B cell (primary cell): ENCODE data around the gene MRPS2. TPM values are rescaled to one million over a fixed set of nuclear protein-coding genes. Genes with fewer than 3 reads are reported as not detected.
"Not testable (repeated sequence)": the region's sequence is repeated elsewhere in the genome, so short reads cannot be mapped to it uniquely, and the experiment has no call there.

Experiments used
- ATAC-seq: fragments of 200-7000 bp; cut with Tn5 transposase; one replicate; pipeline ENCODE4 v1.10.0; 2021; ENCODE audit warnings: low read depth, mild to moderate bottlenecking, moderate number of reproducible peaks, moderate library complexity
- CTCF ChIA-PET: fragments of 350-600 bp; sonication (Branson Sonifier 250); formaldehyde crosslinking; loops from one replicate; lab custom pipeline; 2021; ENCODE audit warnings: antibody characterized with exemption, inconsistent platforms; lab: Charles Lee
- POLR2A ChIA-PET: fragments of 350-600 bp; sonication (Branson Sonifier 250); formaldehyde crosslinking; loops from one replicate; lab custom pipeline; 2021; ENCODE audit warnings: antibody characterized with exemption; lab: Charles Lee
- DNase-seq: peaks from one replicate; pipeline ENCODE4 v3.0.0; 2013
- H2AFZ ChIP-seq: 2 replicates; pipeline ENCODE4 v1.6.1; 2012; ENCODE audit warnings: mild to moderate bottlenecking, low read depth, low read length; ENCODE audit not compliant: insufficient read depth, poor library complexity, severe bottlenecking
- H3K27ac ChIP-seq, 2 donors: 1 replicate in 1 of 2; 2 replicates in 1 of 2; pipeline ENCODE4 v1.5.1; 2012 to 2013; ENCODE audit warnings: low read length in 2 of 2, mild to moderate bottlenecking in 2 of 2, moderate library complexity in 1 of 2
- H3K27me3 ChIP-seq, 4 experiments: fragments of 200-600 bp in 1 of 4; sonication (generic) in 1 of 4; replicated peaks in 1 of 4; 1 replicate in 2 of 4; 2 replicates in 2 of 4; pipeline versions ENCODE4 v1.6.1 to v1.7.0; 2013 to 2016; ENCODE audit warnings: low read length in 3 of 4, mild to moderate bottlenecking in 2 of 4, mixed read lengths in 1 of 4, moderate library complexity in 1 of 4; ENCODE audit not compliant: insufficient read depth in 4 of 4, control insufficient read depth in 3 of 4; ENCODE audit errors: control extremely low read depth in 1 of 4
- H3K36me3 ChIP-seq, 2 experiments: replicated peaks in 1 of 2; 1 replicate in 1 of 2; 2 replicates in 1 of 2; pipeline versions ENCODE4 v1.6.1 to v1.7.1; 2013; ENCODE audit warnings: low read length in 1 of 2; ENCODE audit not compliant: insufficient read depth in 2 of 2, control insufficient read depth in 1 of 2; ENCODE audit errors: control extremely low read depth in 1 of 2, extremely low read depth in 1 of 2
- H3K4me1 ChIP-seq, 2 donors: fragments of 200-600 bp in 1 of 2; sonication (generic) in 1 of 2; 1 replicate in 1 of 2; 2 replicates in 1 of 2; pipeline versions ENCODE4 v1.5.1 to v1.6.1; 2013 to 2017; ENCODE audit warnings: low read length in 2 of 2; ENCODE audit not compliant: control insufficient read depth in 2 of 2, insufficient read depth in 2 of 2
- H3K4me2 ChIP-seq: replicated peaks from 2 replicates; pipeline ENCODE3; 2012; ENCODE audit warnings: mild to moderate bottlenecking, low read depth, low read length; ENCODE audit not compliant: poor library complexity, severe bottlenecking
- H3K4me3 ChIP-seq, 5 experiments: fragments of 200-600 bp in 1 of 5; sonication (generic) in 1 of 5; 1 replicate in 3 of 5; 2 replicates in 2 of 5; pipeline versions ENCODE4 v1.5.1 to v1.7.0; 2011 to 2016; ENCODE audit warnings: low read length in 4 of 5, mild to moderate bottlenecking in 4 of 5, low read depth in 2 of 5, control low read depth in 1 of 5, moderate library complexity in 1 of 5; ENCODE audit not compliant: insufficient read depth in 1 of 5; ENCODE audit errors: control extremely low read depth in 1 of 5, extremely low read depth in 1 of 5
- H3K79me2 ChIP-seq: fragments of 200-600 bp; sonication (generic); one replicate; pipeline ENCODE4 v1.6.0; 2016; ENCODE audit warnings: low read length; ENCODE audit not compliant: control insufficient read depth, insufficient read depth
- H3K9ac ChIP-seq: fragments of 200-600 bp; sonication (generic); 2 replicates; pipeline ENCODE4 v1.6.1; 2017; ENCODE audit warnings: mild to moderate bottlenecking, low read length, moderate library complexity
- H3K9me3 ChIP-seq, 3 donors: one replicate each; pipeline versions ENCODE4 v1.6.1 to v1.7.1; 2013; ENCODE audit warnings: low read length in 2 of 3; ENCODE audit not compliant: control insufficient read depth in 2 of 3, insufficient read depth in 1 of 3; ENCODE audit errors: control extremely low read depth in 1 of 3
- H4K20me1 ChIP-seq: 2 replicates; pipeline ENCODE4 v1.6.0; 2012; ENCODE audit warnings: mild to moderate bottlenecking, low read length; ENCODE audit not compliant: insufficient read depth, control insufficient read depth, poor library complexity, severe bottlenecking
- H3K27ac Mint-ChIP-seq: one replicate; pipeline ENCODE4 v1.8.0; 2021; ENCODE audit warnings: mixed read lengths
- H3K27me3 Mint-ChIP-seq: one replicate; pipeline ENCODE4 v1.8.0; 2021; ENCODE audit warnings: mixed read lengths
- H3K4me1 Mint-ChIP-seq: one replicate; pipeline ENCODE4 v1.8.0; 2021; ENCODE audit warnings: mixed read lengths
- H3K4me3 Mint-ChIP-seq: one replicate; pipeline ENCODE4 v1.8.0; 2021; ENCODE audit warnings: mixed read lengths
- H3K9me3 Mint-ChIP-seq: one replicate; pipeline ENCODE4 v1.8.0; 2022; ENCODE audit warnings: mixed read lengths; ENCODE audit not compliant: insufficient read depth
- EZH2 ChIP-seq: IDR thresholded peaks from 2 replicates; pipeline ENCODE4 v1.6.1; 2012; ENCODE audit warnings: borderline replicate concordance, low read depth, mild to moderate bottlenecking, moderate library complexity, low read length; ENCODE audit not compliant: insufficient read depth, poor library complexity, severe bottlenecking
- WGBS: methylation state at CpG from one replicate; pipeline ENCODE4 v1.1.5; 2013; ENCODE audit warnings: missing lambda C conversion rate; ENCODE audit not compliant: insufficient coverage; 5-methylcytosine and 5-hydroxymethylcytosine counted together
- intact Hi-C: fragments of 100-400 bp; cut with micrococcal nuclease; formaldehyde crosslinking; loops from one replicate; pipeline ENCODE4 v1.10.0; 2022
- polyA plus RNA-seq: library from polyadenylated mRNA; depleted of rRNA; stranded (reverse); fragments of >200 nt; gene quantifications from 2 replicates; pipeline ENCODE4 v1.2.3, GENCODE V29; 2012
- total RNA-seq, 2 donors: library from RNA; stranded (reverse); fragments of 120-200 nt in 1 of 2; gene quantifications; 1 replicate in 1 of 2; 2 replicates in 1 of 2; pipeline versions ENCODE4 v1.2.3 to v1.2.4, GENCODE V29; 2013 to 2022
- TF ChIP-seq, protein P1 (sequence below): fragments of 200-600 bp; IDR thresholded peaks from one replicate; pipeline ENCODE4 v1.8.0; 2022; ENCODE audit warnings: antibody characterized with exemption, mild to moderate bottlenecking

MRPS2 gene
- total and polyA plus RNA-seq, 2 donors (not counting 1 experiment from before 2014, with no cell fraction given): 26.7 to 55.1 TPM

DNA sequence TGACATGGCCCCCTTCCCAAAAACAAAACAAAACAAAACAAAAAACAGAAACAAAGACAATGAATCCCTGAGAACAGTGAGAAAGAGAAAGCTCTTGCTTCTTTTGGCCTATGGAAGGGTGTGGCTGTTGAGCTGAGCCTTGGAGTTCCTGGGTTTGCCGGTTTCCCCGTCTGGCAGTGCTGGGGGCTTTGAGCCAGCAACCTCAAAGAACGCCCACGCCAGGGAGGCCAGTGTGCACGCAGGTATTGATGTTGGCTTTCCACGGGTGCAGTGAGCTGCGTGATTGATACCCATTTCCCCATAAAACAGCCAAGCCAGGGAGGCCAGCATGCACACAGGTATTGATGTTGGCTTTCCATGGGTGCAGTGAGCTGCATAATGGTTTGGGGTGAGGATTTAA, 12.4 kb downstream of the MRPS2 start:
- H3K9me3 Mint-ChIP-seq: peaks cover 9% of the 10 kb centered on the region
- Histone ChIP-seq H4K20me1 (no peaks in the 10 kb centered on the region), H3K27me3 (no peaks in the 10 kb centered on the region), H3K9me3 (peaks cover 0 to 13% (median 8%) of the 10 kb centered on the region in 3 donors), H3K9ac (no peak overlapping the region), H3K4me3 (no peak overlapping the region), H3K4me2 (no peak overlapping the region), H3K4me1 (no peaks in the 10 kb centered on the region), H2AFZ (no peak overlapping the region), H3K27ac (no peak overlapping the region), H3K36me3 (no peaks in the 10 kb centered on the region), H3K79me2 (no peaks in the 10 kb centered on the region)
- no peaks in the 10 kb centered on the region for H3K4me1 Mint-ChIP-seq
- WGBS: 61% methylated on average over 4 of the region's 7 CpGs
- H3K4me3 Mint-ChIP-seq: no peak overlapping the region
- no peak for ATAC-seq
- intact Hi-C loops: no loop called here
- CTCF ChIA-PET: interaction anchor here (1.0 kb wide), 1 partner anchor 1063 kb away, joined by 3 read pairs; no protein-coding TSS in a partner anchor
- POLR2A ChIA-PET: no interaction called here
- peaks cover 4% of the 10 kb centered on the region for H3K27me3 Mint-ChIP-seq
- no peak for DNase-seq
- H3K27ac Mint-ChIP-seq: no peak overlapping the region
- TF ChIP-seq, protein P1, sequence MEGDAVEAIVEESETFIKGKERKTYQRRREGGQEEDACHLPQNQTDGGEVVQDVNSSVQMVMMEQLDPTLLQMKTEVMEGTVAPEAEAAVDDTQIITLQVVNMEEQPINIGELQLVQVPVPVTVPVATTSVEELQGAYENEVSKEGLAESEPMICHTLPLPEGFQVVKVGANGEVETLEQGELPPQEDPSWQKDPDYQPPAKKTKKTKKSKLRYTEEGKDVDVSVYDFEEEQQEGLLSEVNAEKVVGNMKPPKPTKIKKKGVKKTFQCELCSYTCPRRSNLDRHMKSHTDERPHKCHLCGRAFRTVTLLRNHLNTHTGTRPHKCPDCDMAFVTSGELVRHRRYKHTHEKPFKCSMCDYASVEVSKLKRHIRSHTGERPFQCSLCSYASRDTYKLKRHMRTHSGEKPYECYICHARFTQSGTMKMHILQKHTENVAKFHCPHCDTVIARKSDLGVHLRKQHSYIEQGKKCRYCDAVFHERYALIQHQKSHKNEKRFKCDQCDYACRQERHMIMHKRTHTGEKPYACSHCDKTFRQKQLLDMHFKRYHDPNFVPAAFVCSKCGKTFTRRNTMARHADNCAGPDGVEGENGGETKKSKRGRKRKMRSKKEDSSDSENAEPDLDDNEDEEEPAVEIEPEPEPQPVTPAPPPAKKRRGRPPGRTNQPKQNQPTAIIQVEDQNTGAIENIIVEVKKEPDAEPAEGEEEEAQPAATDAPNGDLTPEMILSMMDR: no peak
- no peak for TF ChIP-seq EZH2

DNA sequence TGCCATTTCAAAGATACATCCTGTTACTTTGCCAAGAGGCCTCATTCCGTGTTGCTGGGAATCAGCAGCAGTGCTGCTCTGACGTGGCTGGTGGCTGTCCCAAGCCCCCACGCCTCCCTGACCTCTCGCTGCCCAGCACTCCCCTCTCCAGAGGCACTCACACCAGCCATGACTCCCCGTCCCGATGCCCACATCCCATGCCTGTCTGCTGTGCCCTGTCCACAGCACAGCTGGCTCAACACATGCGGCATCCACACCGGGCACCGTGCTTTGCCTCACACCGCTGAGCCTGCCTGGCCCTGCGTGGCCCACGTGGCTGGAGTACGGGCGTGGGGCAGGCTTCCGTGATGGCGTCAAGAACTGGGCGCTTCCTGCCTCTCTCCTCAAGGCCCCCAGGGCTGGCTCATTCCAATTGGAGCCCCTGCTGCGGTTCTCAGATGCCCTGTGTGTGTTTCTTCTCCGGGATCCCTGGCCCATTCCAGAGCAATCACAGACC, 12.9 kb downstream of the MRPS2 start:
- H4K20me1 ChIP-seq: no peaks in the 10 kb centered on the region
- POLR2A ChIA-PET: no interaction called here
- DNase-seq (no peak), ATAC-seq (no peak)
- no peak overlapping the region for H3K27ac Mint-ChIP-seq
- H3K27me3 Mint-ChIP-seq: peaks cover 5% of the 10 kb centered on the region
- H3K4me3 ChIP-seq: no peak overlapping the region
- no peak overlapping the region for H3K4me3 Mint-ChIP-seq
- H2AFZ ChIP-seq: no peak overlapping the region
- no peaks in the 10 kb centered on the region for H3K4me1 ChIP-seq
- H3K36me3 ChIP-seq: no peaks in the 10 kb centered on the region
- no peak overlapping the region for H3K27ac ChIP-seq
- H3K9ac ChIP-seq: no peak overlapping the region
- no peaks in the 10 kb centered on the region for H3K27me3 ChIP-seq
- no peaks in the 10 kb centered on the region for H3K4me1 Mint-ChIP-seq
- H3K9me3 Mint-ChIP-seq: peaks cover 9% of the 10 kb centered on the region
- intact Hi-C loops: no loop called here
- H3K79me2 ChIP-seq: no peaks in the 10 kb centered on the region
- 81% methylated on average over 19 of the region's 19 CpGs for WGBS
- H3K9me3 ChIP-seq: peaks cover 0 to 10% (median 8%) of the 10 kb centered on the region in 3 donors
- CTCF ChIA-PET: no interaction called here
- H3K4me2 ChIP-seq: no peak overlapping the region
- TF ChIP-seq, protein P1: no peak
- TF ChIP-seq EZH2: no peak

DNA sequence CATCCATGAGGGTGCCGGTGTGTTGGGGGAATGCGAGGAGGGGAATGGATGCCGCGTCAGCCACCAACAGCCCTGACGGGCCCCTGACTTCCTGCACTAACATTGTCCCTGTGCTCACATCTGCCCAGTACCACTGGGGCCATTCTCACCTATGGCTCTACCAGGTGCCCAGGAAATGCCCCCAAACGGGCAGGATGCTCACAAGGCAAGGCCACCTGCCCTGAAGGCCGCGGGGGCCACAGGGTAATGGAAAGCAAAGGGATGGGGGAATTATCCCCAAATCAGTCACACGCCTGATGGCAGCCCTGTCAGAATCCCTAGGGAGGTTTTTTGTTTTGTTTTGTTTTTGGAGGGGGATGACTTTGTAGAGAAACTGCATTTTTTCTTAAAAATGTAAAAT, 13.4 kb downstream of the MRPS2 start:
- H2AFZ ChIP-seq, H3K4me3 Mint-ChIP-seq, H3K27me3 ChIP-seq, DNase-seq, H3K4me1 ChIP-seq, H3K9me3 ChIP-seq, H3K27me3 Mint-ChIP-seq, intact Hi-C loops, H3K36me3 ChIP-seq, H3K79me2 ChIP-seq, H3K4me1 Mint-ChIP-seq, H3K9ac ChIP-seq, H4K20me1 ChIP-seq, ATAC-seq, H3K9me3 Mint-ChIP-seq, H3K4me3 ChIP-seq, POLR2A ChIA-PET, H3K4me2 ChIP-seq, H3K27ac ChIP-seq, H3K27ac Mint-ChIP-seq: not testable (repeated sequence)
- CTCF ChIA-PET: interaction anchor here (1.7 kb wide), 1 partner anchor 9 kb away, joined by 4 read pairs; no protein-coding TSS in a partner anchor
- WGBS: 80% methylated on average over 2 of the region's 9 CpGs
